ENCODE data around the gene LYRM1. TPM values are rescaled to one million over a fixed set of nuclear protein-coding genes. Genes with fewer than 3 reads are reported as not detected.

The LYRM1 gene
- total RNA-seq, 4 donors from 2014 or later, result 24.3 to 27.3 (median 25.5) TPM

DNA sequence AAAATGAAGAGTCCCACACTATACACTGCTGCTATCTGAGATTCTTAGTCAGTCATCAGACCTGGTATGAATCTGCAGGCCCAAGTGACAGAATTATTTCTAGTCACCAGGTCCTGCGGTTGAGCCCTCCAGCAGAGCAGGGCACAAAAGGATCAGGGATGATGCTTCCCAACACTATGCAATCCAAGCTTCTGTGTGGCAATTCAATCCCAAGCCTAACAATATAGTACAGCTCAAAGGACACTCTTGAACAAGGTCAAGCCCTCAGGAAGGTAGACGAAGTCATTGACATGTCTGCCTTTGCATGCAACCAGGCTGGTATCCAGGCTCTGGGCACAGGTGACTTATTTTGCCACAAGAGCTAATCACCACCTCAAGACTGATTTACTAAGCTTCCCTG is 6.2 kb upstream of the LYRM1 start:
- TF ChIP-seq, protein P1, sequence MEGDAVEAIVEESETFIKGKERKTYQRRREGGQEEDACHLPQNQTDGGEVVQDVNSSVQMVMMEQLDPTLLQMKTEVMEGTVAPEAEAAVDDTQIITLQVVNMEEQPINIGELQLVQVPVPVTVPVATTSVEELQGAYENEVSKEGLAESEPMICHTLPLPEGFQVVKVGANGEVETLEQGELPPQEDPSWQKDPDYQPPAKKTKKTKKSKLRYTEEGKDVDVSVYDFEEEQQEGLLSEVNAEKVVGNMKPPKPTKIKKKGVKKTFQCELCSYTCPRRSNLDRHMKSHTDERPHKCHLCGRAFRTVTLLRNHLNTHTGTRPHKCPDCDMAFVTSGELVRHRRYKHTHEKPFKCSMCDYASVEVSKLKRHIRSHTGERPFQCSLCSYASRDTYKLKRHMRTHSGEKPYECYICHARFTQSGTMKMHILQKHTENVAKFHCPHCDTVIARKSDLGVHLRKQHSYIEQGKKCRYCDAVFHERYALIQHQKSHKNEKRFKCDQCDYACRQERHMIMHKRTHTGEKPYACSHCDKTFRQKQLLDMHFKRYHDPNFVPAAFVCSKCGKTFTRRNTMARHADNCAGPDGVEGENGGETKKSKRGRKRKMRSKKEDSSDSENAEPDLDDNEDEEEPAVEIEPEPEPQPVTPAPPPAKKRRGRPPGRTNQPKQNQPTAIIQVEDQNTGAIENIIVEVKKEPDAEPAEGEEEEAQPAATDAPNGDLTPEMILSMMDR (IDR thresholded peaks at IDR 0.05), result no peak
- TF ChIP-seq POLR2A (IDR thresholded peaks at IDR 0.05), result no peak
- WGBS, 2 donors, result 85 to 95% methylated on average over 2 of the region's 2 CpGs
- no peak for DNase-seq (ENCODE audit: low spot score in 2 of 2)
- intact Hi-C loops (cut with DNase I; ENCODE audit: low total_unique reads), result no loop called here
- H3K4me3 ChIP-seq (ENCODE audit: low read depth, poor library complexity, severe bottlenecking), result no peak overlapping the region

GRCh38 chr16:20897253-20897897 is 3.2 kb upstream of the LYRM1 start:
- intact Hi-C loops (cut with DNase I; ENCODE audit: low total_unique reads), result no loop called here
- H3K4me3 ChIP-seq (ENCODE audit: low read depth, poor library complexity, severe bottlenecking), result no peak overlapping the region
- WGBS, 2 donors, result 81 to 87% methylated on average over 4 of the region's 4 CpGs
- no peak for TF ChIP-seq POLR2A (IDR thresholded peaks at IDR 0.05)
- TF ChIP-seq, protein P1 (IDR thresholded peaks at IDR 0.05), result no peak
- no peak for DNase-seq (ENCODE audit: low spot score in 2 of 2)

GRCh38 chr16:20897922-20898321 is 2.6 kb upstream of the LYRM1 start:
- no peak for DNase-seq (ENCODE audit: low spot score in 2 of 2)
- H3K4me3 ChIP-seq (ENCODE audit: low read depth, poor library complexity, severe bottlenecking), result no peak overlapping the region
- intact Hi-C loops (cut with DNase I; ENCODE audit: low total_unique reads), result no loop called here
- 69 to 73% methylated on average over 3 of the region's 3 CpGs for WGBS, 2 donors
- TF ChIP-seq, protein P1 (IDR thresholded peaks at IDR 0.05), result no peak
- no peak for TF ChIP-seq POLR2A (IDR thresholded peaks at IDR 0.05)

DNA sequence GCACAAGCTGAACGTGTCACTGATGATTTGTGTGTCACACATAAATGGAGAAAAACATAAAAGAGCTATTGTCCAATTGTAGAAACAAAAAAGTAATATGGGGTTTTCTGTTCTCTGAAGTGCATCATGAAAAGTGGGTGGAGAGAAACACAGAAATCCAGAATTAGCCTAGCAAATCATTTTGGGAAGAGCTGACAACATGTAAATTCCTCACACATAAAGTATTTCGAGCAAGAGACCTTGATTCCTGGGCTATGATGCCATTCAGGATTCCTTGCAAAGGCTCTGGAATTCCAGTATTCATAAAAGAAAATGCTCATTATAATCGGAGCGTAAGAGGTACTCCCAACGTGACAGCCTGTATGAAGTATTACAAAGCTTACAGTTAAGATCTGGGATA is 1.5 kb upstream of the LYRM1 start:
- intact Hi-C loops (cut with DNase I; ENCODE audit: low total_unique reads), result no loop called here
- H3K4me3 ChIP-seq (ENCODE audit: low read depth, poor library complexity, severe bottlenecking), result no peak overlapping the region
- DNase-seq (ENCODE audit: low spot score in 2 of 2), result no peak
- TF ChIP-seq POLR2A (IDR thresholded peaks at IDR 0.05), result no peak
- TF ChIP-seq, protein P1 (IDR thresholded peaks at IDR 0.05), result no peak
- 8 to 11% methylated on average over 5 of the region's 5 CpGs for WGBS, 2 donors

GRCh38 chr16:20899477-20900298 is 883 bp upstream of the LYRM1 start:
- peak overlapping the region; percentile 55 for H3K4me3 ChIP-seq (ENCODE audit: low read depth, poor library complexity, severe bottlenecking)
- 0 to 1% methylated on average over 23 of the region's 23 CpGs for WGBS, 2 donors
- peak in 1 of 2 donors; percentile 89 for DNase-seq (ENCODE audit: low spot score in 2 of 2)
- intact Hi-C loops (cut with DNase I; ENCODE audit: low total_unique reads), result loop anchor here (10.0 kb wide), 1 partner anchor 1295 kb away; no protein-coding TSS in a partner anchor
- no peak for TF ChIP-seq POLR2A (IDR thresholded peaks at IDR 0.05)
- TF ChIP-seq, protein P1 (IDR thresholded peaks at IDR 0.05), result no peak

Data from lower leg skin (tissue), 4 donors.